Cardiac fibroblast (primary cell): ENCODE data around the gene EARS2.
"Not testable (repeated sequence)": the region's sequence is repeated elsewhere in the genome, so short reads cannot be mapped to it uniquely, and the experiment has no call there.

Experiments used
- DNase-seq, 2 donors: peaks; one replicate each; pipeline versions ENCODE4 v3.0.0 to v3.0.0-alpha.2; 2010; ENCODE audit warnings: low read depth in 2 of 2
- H3K4me3 ChIP-seq, 2 donors: replicated peaks in 1 of 2; 1 replicate in 1 of 2; 2 replicates in 1 of 2; pipeline ENCODE4 v1.5.1; 2011; ENCODE audit warnings: low read depth in 2 of 2, low read length in 2 of 2, mild to moderate bottlenecking in 2 of 2, moderate library complexity in 1 of 2
- CTCF ChIP-seq: IDR thresholded peaks from one replicate; pipeline ENCODE4 v1.5.1; 2011; ENCODE audit warnings: low read depth, mild to moderate bottlenecking, low read length, inconsistent platforms

EARS2 gene

DNA sequence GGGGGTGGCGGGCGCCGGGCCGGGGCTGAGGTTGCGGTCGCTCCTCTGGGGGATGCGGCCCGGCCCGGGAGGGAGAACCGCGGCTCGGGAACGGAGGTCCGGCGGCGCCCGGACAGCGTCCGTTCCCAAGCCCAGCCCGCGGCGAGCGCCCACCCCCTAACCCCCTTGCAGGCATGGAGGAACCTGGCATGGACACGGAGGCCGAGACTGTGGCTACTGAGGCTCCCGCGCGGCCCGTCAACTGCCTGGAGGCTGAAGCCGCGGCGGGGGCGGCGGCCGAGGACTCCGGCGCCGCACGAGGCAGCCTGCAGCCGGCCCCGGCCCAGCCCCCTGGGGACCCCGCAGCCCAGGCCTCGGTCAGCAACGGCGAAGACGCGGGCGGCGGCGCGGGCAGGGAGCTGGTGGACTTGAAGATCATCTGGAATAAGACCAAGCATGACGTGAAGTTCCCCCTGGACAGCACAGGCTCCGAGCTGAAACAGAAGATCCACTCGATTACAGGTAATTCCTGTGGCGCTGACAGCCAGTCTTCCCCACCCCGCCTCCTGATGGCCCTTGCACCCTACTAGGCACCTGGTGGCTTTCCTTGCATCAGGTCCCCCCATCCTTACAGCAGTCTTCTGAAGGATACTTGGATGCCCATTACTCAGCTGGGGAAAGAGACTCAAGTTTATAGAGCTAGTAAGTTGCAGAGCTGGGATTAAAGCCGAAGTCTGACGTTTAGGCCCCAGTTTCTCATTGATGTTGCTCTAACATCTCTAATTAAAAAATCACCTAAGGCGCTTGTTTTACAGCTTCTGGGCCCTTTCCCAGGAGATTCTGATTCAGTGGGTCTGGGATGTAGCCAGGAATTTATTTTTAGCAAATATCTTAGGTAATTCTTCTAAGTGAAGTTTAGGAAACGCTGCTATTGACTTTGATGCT lies 891 bp upstream of the EARS2 start:
- H3K4me3 ChIP-seq = peak overlapping the region; percentile 85
- peak; percentile 42 to 49 for DNase-seq
- TF ChIP-seq CTCF = no peak

DNA sequence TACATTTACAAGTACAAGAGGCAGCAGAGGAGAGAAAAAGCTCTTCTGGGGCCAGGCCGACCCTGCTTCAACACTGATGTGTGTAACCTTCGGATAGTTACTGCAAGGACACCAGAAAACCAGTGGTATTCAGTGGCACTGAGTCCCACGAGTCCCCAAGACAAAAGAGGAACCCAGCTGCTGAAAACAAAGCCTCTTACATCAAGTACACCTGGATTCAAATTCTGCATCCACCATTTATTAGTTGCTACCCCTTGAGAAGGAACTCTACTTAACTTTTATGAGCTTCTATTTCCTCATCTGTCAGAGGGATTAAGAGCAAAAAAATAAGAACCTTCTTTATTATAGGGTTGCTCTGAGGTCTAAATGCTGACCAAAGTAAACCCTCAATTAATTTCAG lies 2.6 kb downstream of the EARS2 start:
- no peak for TF ChIP-seq CTCF
- no peak for DNase-seq
- H3K4me3 ChIP-seq = no peak overlapping the region

GRCh38 chr16:23552161-23552560 lies 5.0 kb downstream of the EARS2 start:
- no peak for TF ChIP-seq CTCF
- H3K4me3 ChIP-seq = no peak overlapping the region
- DNase-seq = no peak

GRCh38 chr16:23549938-23550337 lies 7.2 kb downstream of the EARS2 start:
- TF ChIP-seq CTCF = no peak
- H3K4me3 ChIP-seq = no peak overlapping the region
- no peak for DNase-seq

- no peak for DNase-seq
- no peak overlapping the region for H3K4me3 ChIP-seq
- no peak for TF ChIP-seq CTCF
Measured at GRCh38 chr16:23544436-23544835, 12.7 kb downstream of the EARS2 start.

GRCh38 chr16:23540817-23541178 lies 16.4 kb downstream of the EARS2 start:
- not testable (repeated sequence) for DNase-seq, H3K4me3 ChIP-seq

GRCh38 chr16:23539984-23540816 lies 16.9 kb downstream of the EARS2 start:
- no peak for TF ChIP-seq CTCF
- DNase-seq = no peak
- H3K4me3 ChIP-seq = no peak overlapping the region
